Activated CD4-positive, alpha-beta T cell treated with anti-CD3 and anti-CD28 coated beads, Interleukin-2, amount 50 U/mL, for 48 hours (primary cell): ENCODE measurements around the gene TAS2R38.
"Not testable (repeated sequence)": the region's sequence is repeated elsewhere in the genome, so short reads cannot be mapped to it uniquely, and the experiment has no call there.

Experiments
- DNase-seq, 2 experiments: peaks; one replicate each; pipeline ENCODE4 v3.0.0-alpha.2; 2020

TAS2R38 gene

GRCh38 chr7:141973673-141974072 is at the start of gene TAS2R38:
Gene TAS2R38, minus strand, starts transcription at chr7:141973773. Its CDS starts 84 bp downstream, at chr7:141973689.
- no peak for DNase-seq

- DNase-seq, result no peak
These were observed 44.6 kb upstream of the TAS2R38 start for GRCh38 chr7:142018154-142018553.

- no peak for DNase-seq
These were observed 43.9 kb upstream of the TAS2R38 start for GRCh38 chr7:142017451-142017850.

GRCh38 chr7:142012825-142013511 is 39.4 kb upstream of the TAS2R38 start:
- DNase-seq, result no peak

GRCh38 chr7:142010952-142011548 is 37.5 kb upstream of the TAS2R38 start:
- DNase-seq, result no peak

- DNase-seq, result no peak
These were observed 35.6 kb upstream of the TAS2R38 start for GRCh38 chr7:142009187-142009586.

- no peak for DNase-seq
These were observed 33.0 kb upstream of the TAS2R38 start for GRCh38 chr7:142006577-142006976.

- no peak for DNase-seq
These were observed 28.6 kb upstream of the TAS2R38 start for GRCh38 chr7:142002179-142002578.

GRCh38 chr7:142001163-142001874 is 27.7 kb upstream of the TAS2R38 start:
- no peak for DNase-seq

- no peak for DNase-seq
These were observed 26.7 kb upstream of the TAS2R38 start for GRCh38 chr7:142000244-142000643.

GRCh38 chr7:141999058-141999623 is 25.6 kb upstream of the TAS2R38 start:
- DNase-seq, result no peak

GRCh38 chr7:141993354-141993753 is 19.8 kb upstream of the TAS2R38 start:
- no peak for DNase-seq

GRCh38 chr7:141992688-141993087 is 19.1 kb upstream of the TAS2R38 start:
- DNase-seq, result no peak

- no peak for DNase-seq
These were observed 18.6 kb upstream of the TAS2R38 start for GRCh38 chr7:141992156-141992555.

- DNase-seq, result no peak
These were observed 17.6 kb upstream of the TAS2R38 start for GRCh38 chr7:141991140-141991539.

GRCh38 chr7:141990011-141990725 is 16.6 kb upstream of the TAS2R38 start:
- DNase-seq, result no peak

- not testable (repeated sequence) for DNase-seq
These were observed 14.2 kb upstream of the TAS2R38 start for GRCh38 chr7:141987803-141988202.

GRCh38 chr7:141986923-141987322 is 13.3 kb upstream of the TAS2R38 start:
- no peak for DNase-seq

GRCh38 chr7:141985926-141986325 is 12.4 kb upstream of the TAS2R38 start:
- DNase-seq, result not testable (repeated sequence)

- DNase-seq, result no peak
These were observed 6.0 kb upstream of the TAS2R38 start for GRCh38 chr7:141979568-141979967.

- no peak for DNase-seq
These were observed 4.8 kb upstream of the TAS2R38 start for GRCh38 chr7:141978351-141978750.

- no peak for DNase-seq
These were observed 3.1 kb upstream of the TAS2R38 start for GRCh38 chr7:141976524-141977245.
